GM12878 (cell line): ENCODE measurements around the gene OTC. TPM values are rescaled to one million over a fixed set of nuclear protein-coding genes. Genes with fewer than 3 reads are reported as not detected.

Source experiments
- ATAC-seq: fragments of 200-7000 bp; cut with Tn5 transposase; 3 replicates; pipeline ENCODE4 v1.9.1; 2020; ENCODE audit warnings: mild to moderate bottlenecking, moderate library complexity
- BruUV-seq: library from RNA; stranded (reverse); fragments of 400-500 nt; replicated peaks from 2 replicates; lab custom pipeline; 2021; lab: Mats Ljungman, UMichigan
- CTCF ChIA-PET: fragments of 300-600 bp; sonication (Branson Sonifier 250); formaldehyde crosslinking; extraction: SDS; loops from one replicate; lab custom pipeline; 2021; ENCODE audit warnings: inconsistent platforms; lab: Yijun Ruan, JAX
- POLR2A ChIA-PET: fragments of 350-600 bp; formaldehyde crosslinking; extraction: SDS; loops from one replicate; lab custom pipeline; 2021; ENCODE audit warnings: inconsistent platforms; lab: Charles Lee
- RAD21 ChIA-PET: fragments of 300-600 bp; sonication (Branson Sonifier 250); formaldehyde crosslinking; loops from one replicate; lab custom pipeline; 2023; ENCODE audit warnings: antibody characterized with exemption; ENCODE audit not compliant: unreplicated experiment; lab: Charles Lee
- SMC1A ChIA-PET: fragments of 300-600 bp; sonication (Branson Sonifier 250); formaldehyde crosslinking; loops from one replicate; lab custom pipeline; 2023; ENCODE audit not compliant: unreplicated experiment, uncharacterized antibody; lab: Charles Lee
- DNase-seq: peaks from one replicate; pipeline ENCODE4 v3.0.0-alpha.2; 2011; ENCODE audit warnings: low read depth, low spot score
- FAIRE-seq: peaks from 3 replicates; lab custom pipeline; 2011; peaks lifted over from hg19 to GRCh38; lab: Jason Lieb, UNC
- H2AFZ ChIP-seq: 2 replicates; pipeline ENCODE4 v1.6.0; 2011; ENCODE audit warnings: low read depth, low read length, control low read depth; ENCODE audit not compliant: control insufficient read depth
- H3K27ac ChIP-seq: 2 replicates; pipeline ENCODE4 v1.5.1; 2011; ENCODE audit warnings: control low read depth; ENCODE audit not compliant: control insufficient read depth, insufficient read depth
- H3K27me3 ChIP-seq, 2 experiments: replicated peaks in 1 of 2; 2 replicates each; pipeline versions ENCODE4 v1.6.0 to v1.6.1; 2011; ENCODE audit warnings: low read length in 1 of 2; ENCODE audit not compliant: control insufficient read depth in 2 of 2, insufficient read depth in 2 of 2
- H3K36me3 ChIP-seq, 2 experiments: 2 replicates each; pipeline ENCODE4 v1.5.1; 2011; ENCODE audit warnings: low read length in 1 of 2; ENCODE audit not compliant: control insufficient read depth in 2 of 2, insufficient read depth in 2 of 2
- H3K4me1 ChIP-seq: 2 replicates; pipeline ENCODE4 v1.6.1; 2011; ENCODE audit warnings: mild to moderate bottlenecking, low read length, moderate library complexity, mixed read lengths; ENCODE audit not compliant: control insufficient read depth, insufficient read depth
- H3K4me2 ChIP-seq: 2 replicates; pipeline ENCODE4 v1.6.0; 2011; ENCODE audit warnings: control low read depth; ENCODE audit not compliant: control insufficient read depth, insufficient read depth
- H3K4me3 ChIP-seq: fragments of 200-600 bp; sonication (generic); 2 replicates; pipeline ENCODE4 v1.5.1; 2016
- H3K79me2 ChIP-seq: 2 replicates; pipeline ENCODE4 v1.6.0; 2011; ENCODE audit warnings: low read length; ENCODE audit not compliant: control insufficient read depth, insufficient read depth
- H3K9ac ChIP-seq: 2 replicates; pipeline ENCODE4 v1.8.0; 2011; ENCODE audit warnings: low read length, control low read depth, mixed read lengths; ENCODE audit not compliant: control insufficient read depth, insufficient read depth
- H3K9me3 ChIP-seq: replicated peaks from 3 replicates; pipeline ENCODE4 v1.5.1; 2011; ENCODE audit warnings: mild to moderate bottlenecking, low read length; ENCODE audit not compliant: control insufficient read depth, insufficient read depth
- H4K20me1 ChIP-seq: 2 replicates; pipeline ENCODE4 v1.6.0; 2011; ENCODE audit not compliant: control insufficient read depth, insufficient read depth
- ETV6 ChIP-seq, 2 experiments: fragments of 450-650 bp in 1 of 2; IDR thresholded peaks in 1 of 2; conservative IDR thresholded peaks in 1 of 2; 2 replicates each; pipeline ENCODE4 v1.6.1; 2014; ENCODE audit warnings: antibody characterized with exemption in 1 of 2, borderline replicate concordance in 1 of 2, low read depth in 1 of 2, mild to moderate bottlenecking in 1 of 2, moderate library complexity in 1 of 2
- IRF4 ChIP-seq: IDR thresholded peaks from 2 replicates; pipeline ENCODE4 v1.6.1; 2011; ENCODE audit warnings: low read depth, low read length
- NFXL1 ChIP-seq: fragments of 450-650 bp; IDR thresholded peaks from 2 replicates; pipeline ENCODE4 v1.6.1; 2017; ENCODE audit warnings: antibody characterized with exemption, mild to moderate bottlenecking, borderline replicate concordance
- NKRF ChIP-seq: fragments of 450-650 bp; conservative IDR thresholded peaks from 2 replicates; pipeline ENCODE4 v1.6.1; 2017; ENCODE audit warnings: mild to moderate bottlenecking, moderate library complexity
- PAX8 ChIP-seq: fragments of 450-650 bp; IDR thresholded peaks from 2 replicates; pipeline ENCODE4 v1.6.1; 2017; ENCODE audit warnings: mild to moderate bottlenecking, moderate library complexity
- PRDM15 ChIP-seq: fragments of 450-650 bp; formaldehyde crosslinking; IDR thresholded peaks from 2 replicates; pipeline ENCODE4 v1.4.0; 2020; ENCODE audit warnings: mild to moderate bottlenecking, moderate library complexity
- SIX5 ChIP-seq: IDR thresholded peaks from 2 replicates; pipeline ENCODE4 v1.6.1; 2011; ENCODE audit warnings: mild to moderate bottlenecking, low read depth, low read length, moderate library complexity; ENCODE audit not compliant: severe bottlenecking
- SP1 ChIP-seq: IDR thresholded peaks from one replicate; pipeline ENCODE4 v1.6.1; 2011; ENCODE audit warnings: low read depth, low read length
- STAT3 ChIP-seq: IDR thresholded peaks from 2 replicates; pipeline ENCODE4 v1.6.1; 2011; ENCODE audit warnings: low read depth, low read length, improper control_type of control experiment
- SUPT20H ChIP-seq: IDR thresholded peaks from 2 replicates; pipeline ENCODE4 v1.6.1; 2011; ENCODE audit warnings: low read depth, mild to moderate bottlenecking, low read length, moderate library complexity, borderline replicate concordance; ENCODE audit not compliant: control insufficient read depth
- YY1 ChIP-seq: IDR thresholded peaks from 2 replicates; pipeline ENCODE4 v1.6.1; 2011; ENCODE audit warnings: low read depth, mild to moderate bottlenecking, low read length
- WGBS: methylation state at CpG from one replicate; pipeline ENCODE4 v1.1.6; 2016; ENCODE audit warnings: low lambda C conversion rate; ENCODE audit not compliant: insufficient replicate concordance, insufficient coverage; ENCODE audit errors: missing lambda C conversion rate; 5-methylcytosine and 5-hydroxymethylcytosine counted together
- in situ Hi-C: fragments of 300-500 bp; cut with MboI; formaldehyde crosslinking; loops from 9 replicates; pipeline ENCODE4 v1.14.3; 2018; ENCODE audit warnings: mixed read lengths
- intact Hi-C: fragments of 100-400 bp; cut with micrococcal nuclease; formaldehyde crosslinking; loops from one replicate; pipeline ENCODE4 v1.14.2; 2022; ENCODE audit not compliant: unreplicated experiment
- polyA plus RNA-seq, 11 experiments: library from polyadenylated mRNA; depleted of rRNA in 4 of 11; unstranded in 6 of 11; stranded (reverse) in 5 of 11; fragments of >200 nt; fragmentation: Nextera tagmentation in 4 of 11; fragmentation: Illumina TruSeq in 1 of 11; extraction: Ambion mirVana in 4 of 11; extraction: Trizol in 1 of 11; gene quantifications; 1 replicate in 1 of 11; 2 replicates in 10 of 11; pipeline versions ENCODE4 v1.2.1 to v1.2.3, GENCODE V29; 2011 to 2016; ENCODE audit warnings: inconsistent platforms in 2 of 11, missing spikeins in 2 of 11, low read depth in 1 of 11
- total RNA-seq, 4 experiments: library from RNA; depleted of rRNA in 3 of 4; stranded (reverse); fragments of >200 nt in 3 of 4; fragmentation: Illumina TruSeq in 1 of 4; extraction: Trizol in 1 of 4; gene quantifications; 2 replicates each; pipeline versions ENCODE4 v1.2.1 to v1.2.3, GENCODE V29; 2013 to 2021
- TF ChIP-seq, protein P1 (sequence below): IDR thresholded peaks from 2 replicates; pipeline ENCODE4 v1.6.1; 2012; ENCODE audit warnings: low read depth, low read length, improper control_type of control experiment
- TF ChIP-seq, protein P2 (sequence below): IDR thresholded peaks from 2 replicates; pipeline ENCODE4 v1.6.1; 2012; ENCODE audit warnings: improper control_type of control experiment, low read depth, low read length; ENCODE audit not compliant: insufficient replicate concordance

Gene OTC
- total and polyA plus RNA-seq, 10 of the 15 experiments (the other 5 are each of a cell fraction or from before 2014, with no cell fraction given): not detected

- Histone ChIP-seq H3K4me2 (no peak overlapping the region), H3K27ac (no peak overlapping the region), H3K79me2 (no peaks in the 10 kb centered on the region), H4K20me1 (no peaks in the 10 kb centered on the region), H3K27me3 (no peaks in the 10 kb centered on the region), H2AFZ (no peak overlapping the region), H3K36me3 (no peaks in the 10 kb centered on the region), H3K4me1 (no peaks in the 10 kb centered on the region), H3K9ac (no peak overlapping the region), H3K4me3 (no peak overlapping the region), H3K9me3 (no peaks in the 10 kb centered on the region)
- FAIRE-seq: no peak
- ChIA-PET RAD21 (no interaction called here), SMC1A (no interaction called here), POLR2A (no interaction called here), CTCF (no interaction called here)
- in situ Hi-C loops (no loop called here), intact Hi-C loops (no loop called here)
- ATAC-seq: no peak
- DNase-seq: no peak
- no TSS peak for BruUV-seq
- WGBS: 55% methylated on average over 2 of the region's 2 CpGs
- TF ChIP-seq NKRF (no peak), PAX8 (no peak), YY1 (no peak), PRDM15 (CRISPR knock-in tag) (no peak), IRF4 (no peak), NFXL1 (no peak), STAT3 (no peak), SUPT20H (no peak), SP1 (no peak), ETV6 (conservative IDR thresholded peaks at IDR 0.05 in 1 of 2, IDR thresholded peaks at IDR 0.05 in 1 of 2; ENCODE audit: borderline replicate concordance in 1 of 2, low read depth in 1 of 2) (no peak), SIX5 (no peak)
- TF ChIP-seq, protein P1, sequence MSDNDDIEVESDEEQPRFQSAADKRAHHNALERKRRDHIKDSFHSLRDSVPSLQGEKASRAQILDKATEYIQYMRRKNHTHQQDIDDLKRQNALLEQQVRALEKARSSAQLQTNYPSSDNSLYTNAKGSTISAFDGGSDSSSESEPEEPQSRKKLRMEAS: no peak
- TF ChIP-seq, protein P2, sequence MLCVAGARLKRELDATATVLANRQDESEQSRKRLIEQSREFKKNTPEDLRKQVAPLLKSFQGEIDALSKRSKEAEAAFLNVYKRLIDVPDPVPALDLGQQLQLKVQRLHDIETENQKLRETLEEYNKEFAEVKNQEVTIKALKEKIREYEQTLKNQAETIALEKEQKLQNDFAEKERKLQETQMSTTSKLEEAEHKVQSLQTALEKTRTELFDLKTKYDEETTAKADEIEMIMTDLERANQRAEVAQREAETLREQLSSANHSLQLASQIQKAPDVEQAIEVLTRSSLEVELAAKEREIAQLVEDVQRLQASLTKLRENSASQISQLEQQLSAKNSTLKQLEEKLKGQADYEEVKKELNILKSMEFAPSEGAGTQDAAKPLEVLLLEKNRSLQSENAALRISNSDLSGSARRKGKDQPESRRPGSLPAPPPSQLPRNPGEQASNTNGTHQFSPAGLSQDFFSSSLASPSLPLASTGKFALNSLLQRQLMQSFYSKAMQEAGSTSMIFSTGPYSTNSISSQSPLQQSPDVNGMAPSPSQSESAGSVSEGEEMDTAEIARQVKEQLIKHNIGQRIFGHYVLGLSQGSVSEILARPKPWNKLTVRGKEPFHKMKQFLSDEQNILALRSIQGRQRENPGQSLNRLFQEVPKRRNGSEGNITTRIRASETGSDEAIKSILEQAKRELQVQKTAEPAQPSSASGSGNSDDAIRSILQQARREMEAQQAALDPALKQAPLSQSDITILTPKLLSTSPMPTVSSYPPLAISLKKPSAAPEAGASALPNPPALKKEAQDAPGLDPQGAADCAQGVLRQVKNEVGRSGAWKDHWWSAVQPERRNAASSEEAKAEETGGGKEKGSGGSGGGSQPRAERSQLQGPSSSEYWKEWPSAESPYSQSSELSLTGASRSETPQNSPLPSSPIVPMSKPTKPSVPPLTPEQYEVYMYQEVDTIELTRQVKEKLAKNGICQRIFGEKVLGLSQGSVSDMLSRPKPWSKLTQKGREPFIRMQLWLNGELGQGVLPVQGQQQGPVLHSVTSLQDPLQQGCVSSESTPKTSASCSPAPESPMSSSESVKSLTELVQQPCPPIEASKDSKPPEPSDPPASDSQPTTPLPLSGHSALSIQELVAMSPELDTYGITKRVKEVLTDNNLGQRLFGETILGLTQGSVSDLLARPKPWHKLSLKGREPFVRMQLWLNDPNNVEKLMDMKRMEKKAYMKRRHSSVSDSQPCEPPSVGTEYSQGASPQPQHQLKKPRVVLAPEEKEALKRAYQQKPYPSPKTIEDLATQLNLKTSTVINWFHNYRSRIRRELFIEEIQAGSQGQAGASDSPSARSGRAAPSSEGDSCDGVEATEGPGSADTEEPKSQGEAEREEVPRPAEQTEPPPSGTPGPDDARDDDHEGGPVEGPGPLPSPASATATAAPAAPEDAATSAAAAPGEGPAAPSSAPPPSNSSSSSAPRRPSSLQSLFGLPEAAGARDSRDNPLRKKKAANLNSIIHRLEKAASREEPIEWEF: no peak
Measured at GRCh38 chrX:38311743-38312142, 40.7 kb upstream of the OTC start.
